T-helper 9 cell (primary cell): ENCODE results near the gene HPN.

Source experiments
- DNase-seq: peaks from one replicate; pipeline ENCODE4 v3.0.0-alpha.2; 2020

The HPN gene

DNA sequence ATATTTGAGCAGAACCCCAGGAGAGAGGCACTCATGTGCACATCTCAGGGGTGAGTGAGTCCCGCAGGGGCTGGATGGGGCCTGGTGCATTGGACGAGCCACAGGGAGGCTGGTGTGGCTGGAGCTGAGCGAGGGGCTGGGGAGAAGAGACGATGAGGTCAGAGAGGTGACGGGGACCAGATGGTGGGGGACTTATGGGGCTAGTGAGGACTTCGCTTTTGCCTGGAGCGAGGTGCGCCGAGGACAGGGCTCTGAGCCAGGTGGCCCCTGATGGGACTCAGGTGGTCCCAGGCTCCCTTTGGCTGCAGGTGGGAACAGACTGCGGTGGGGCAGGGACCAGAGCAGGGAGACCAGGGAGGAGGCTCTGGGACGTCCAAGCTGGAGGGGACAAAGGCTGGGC, 67.2 kb downstream of the HPN start:
- DNase-seq, result no peak

- DNase-seq, result no peak
Measured at GRCh38 chr19:35109395-35110112, 68.0 kb downstream of the HPN start.

GRCh38 chr19:35110974-35111373, 69.5 kb downstream of the HPN start:
- DNase-seq, result no peak

GRCh38 chr19:35112995-35113688, 71.6 kb downstream of the HPN start:
- DNase-seq, result no peak

DNA sequence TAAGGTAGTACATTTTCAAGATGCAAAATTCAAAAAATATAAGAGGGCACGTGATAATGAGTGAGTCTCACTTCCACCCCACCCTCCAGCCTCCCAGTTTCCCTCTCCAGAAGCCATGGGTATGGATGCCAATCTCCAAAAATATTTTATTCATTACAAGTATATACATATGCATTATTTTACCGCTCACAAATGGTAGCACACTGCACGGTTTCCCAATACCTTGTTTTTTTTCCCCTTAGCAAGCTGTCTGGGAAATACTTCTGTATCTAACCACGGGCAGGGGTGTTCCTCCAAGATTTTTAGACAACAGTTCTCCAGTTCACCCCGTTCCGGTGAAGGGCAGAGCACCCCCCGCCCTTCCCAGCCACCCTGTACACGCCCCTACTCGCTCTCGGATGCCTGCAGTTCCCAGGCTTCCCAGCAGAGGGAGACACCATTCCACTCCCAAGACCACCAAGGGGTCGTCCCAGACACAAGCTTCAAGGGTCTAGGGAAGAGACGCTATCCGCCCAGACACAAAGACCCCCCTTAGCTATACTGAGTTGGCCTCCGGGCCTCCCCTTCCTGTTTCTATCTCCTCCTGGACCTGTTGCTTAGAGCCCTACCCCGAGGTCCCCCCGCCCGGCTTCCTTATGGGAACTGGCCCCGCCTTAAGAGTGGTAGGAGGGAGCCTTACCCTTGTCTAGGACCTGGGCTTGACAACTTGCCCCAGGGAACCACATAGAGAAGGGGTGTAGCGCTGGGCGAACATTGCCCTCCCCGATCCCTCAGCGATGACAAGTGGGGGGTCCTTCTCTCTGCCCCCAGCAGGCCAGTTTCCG, 73.0 kb downstream of the HPN start:
- DNase-seq, result peak; percentile 62

GRCh38 chr19:35115177-35115951, 73.8 kb downstream of the HPN start, which contains the start of gene FXYD3:
Gene FXYD3 (plus strand): TSS chr19:35115823. CDS start chr19:35119377, 3,554 bp downstream.
- no peak for DNase-seq
